ENCODE data around the gene RPEL1.
A peak's percentile ranks its signal among the peaks of the same experiment; 100 is the strongest.
"Not testable (repeated sequence)": the region's sequence is repeated elsewhere in the genome, so short reads cannot be mapped to it uniquely, and the experiment has no call there.

The RPEL1 gene

GRCh38 chr10:103238506-103239252 lies 7.0 kb upstream of the RPEL1 start:
- DNase-seq = peak in 1 of 2 experiments; percentile 47

- no peak for DNase-seq
Measured at GRCh38 chr10:103241262-103242011, 4.2 kb upstream of the RPEL1 start.

- peak; percentile 18 to 75 for DNase-seq
Measured at GRCh38 chr10:103244666-103245271, 918 bp upstream of the RPEL1 start.

- peak in 1 of 2 experiments; percentile 20 for DNase-seq
Measured at GRCh38 chr10:103246324-103246723, 637 bp downstream of the RPEL1 start.

GRCh38 chr10:103254113-103254512 lies 8.4 kb downstream of the RPEL1 start:
- DNase-seq = no peak

GRCh38 chr10:103254538-103255325 lies 9.0 kb downstream of the RPEL1 start:
- no peak for DNase-seq

- DNase-seq = no peak
Measured at GRCh38 chr10:103256613-103257012, 10.9 kb downstream of the RPEL1 start.

GRCh38 chr10:103257812-103258211 lies 12.1 kb downstream of the RPEL1 start:
- DNase-seq = no peak

- not testable (repeated sequence) for DNase-seq
Measured at GRCh38 chr10:103258928-103259327, 13.2 kb downstream of the RPEL1 start.

- DNase-seq = no peak
Measured at GRCh38 chr10:103259989-103260388, 14.3 kb downstream of the RPEL1 start.

GRCh38 chr10:103262229-103262628 lies 16.5 kb downstream of the RPEL1 start:
- DNase-seq = no peak

GRCh38 chr10:103265717-103266329 lies 20.1 kb downstream of the RPEL1 start:
- no peak for DNase-seq

GRCh38 chr10:103273041-103273441 lies 27.4 kb downstream of the RPEL1 start:
- DNase-seq = no peak

- DNase-seq = no peak
Measured at GRCh38 chr10:103276251-103276895, 30.7 kb downstream of the RPEL1 start.

GRCh38 chr10:103276896-103277712 lies 31.4 kb downstream of the RPEL1 start, which contains the start of gene INA:
TSS of gene INA (plus strand) at chr10:103277138. CDS start at chr10:103277212, 74 bp downstream.
- peak in 1 of 2 experiments; percentile 75 for DNase-seq

- DNase-seq = no peak
Measured at GRCh38 chr10:103277713-103278536, 32.2 kb downstream of the RPEL1 start.

GRCh38 chr10:103278537-103278823 lies 32.8 kb downstream of the RPEL1 start:
- DNase-seq = no peak

- DNase-seq = no peak
Measured at GRCh38 chr10:103278862-103279298, 33.2 kb downstream of the RPEL1 start.

GRCh38 chr10:103280031-103280430 lies 34.3 kb downstream of the RPEL1 start:
- no peak for DNase-seq

GRCh38 chr10:103280506-103280905 lies 34.8 kb downstream of the RPEL1 start:
- no peak for DNase-seq
